Fibroblast of skin of back (primary cell): ENCODE data around the gene PTPRN2.
A peak's percentile ranks its signal among the peaks of the same experiment; 100 is the strongest.

Experiments used
- DNase-seq: peaks from one replicate; pipeline ENCODE4 v3.0.0-alpha.2; 2013

The PTPRN2 gene

DNA sequence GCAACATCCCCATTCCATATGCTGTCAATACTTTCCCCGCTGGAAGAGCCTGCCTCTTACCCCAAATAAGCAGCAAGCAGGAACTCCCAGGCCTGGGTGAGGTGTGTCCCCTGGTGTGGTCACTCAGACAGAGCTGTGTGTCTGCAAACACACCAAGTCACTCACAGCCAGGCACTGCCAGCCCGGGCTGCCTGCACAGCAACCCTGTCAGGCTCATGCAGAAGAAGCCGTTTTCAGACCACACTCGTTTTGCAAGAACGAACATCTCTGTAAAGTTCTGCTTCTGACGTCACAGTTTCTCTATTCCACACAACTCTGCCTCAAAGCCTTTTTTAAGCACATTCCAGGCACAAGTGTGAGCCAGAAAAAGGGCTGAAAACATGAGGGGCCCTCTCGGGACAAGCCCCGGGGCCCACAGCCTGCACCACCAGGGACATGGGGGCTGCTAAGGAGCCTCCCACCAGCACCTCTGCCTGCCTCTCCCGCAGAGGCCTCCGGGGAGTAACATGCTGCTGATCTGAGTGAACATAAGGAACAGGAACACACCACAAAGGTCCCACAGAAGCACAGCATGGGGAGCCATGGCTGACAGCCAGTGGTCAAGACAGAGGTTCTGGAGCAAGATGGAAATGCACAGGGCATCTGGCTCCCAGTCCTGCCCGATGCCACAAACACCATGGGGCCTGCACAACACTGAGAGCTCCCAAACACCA lies 11.4 kb downstream of the PTPRN2 start:
- DNase-seq = no peak

GRCh38 chr7:158574308-158575036 lies 13.2 kb downstream of the PTPRN2 start:
- DNase-seq = no peak

DNA sequence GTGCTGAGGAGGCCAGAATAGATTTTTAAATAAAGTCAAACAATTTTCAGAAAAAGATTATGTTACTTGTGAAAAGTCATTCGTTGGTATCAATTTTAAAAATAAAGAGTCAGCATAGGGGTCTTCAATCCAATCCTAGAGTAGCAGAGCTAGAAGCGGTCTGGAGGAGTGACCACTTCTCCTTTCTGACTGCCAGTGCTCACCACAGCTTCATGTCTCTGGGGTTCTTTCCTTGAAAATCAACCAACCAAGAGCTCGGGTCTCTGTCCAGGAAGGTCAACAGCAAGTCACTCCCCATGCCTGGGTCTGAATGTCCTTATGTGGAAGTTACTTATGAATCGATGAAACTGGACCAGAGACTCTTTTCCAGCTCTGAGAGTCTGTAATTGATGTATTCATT lies 14.3 kb downstream of the PTPRN2 start:
- no peak for DNase-seq

DNA sequence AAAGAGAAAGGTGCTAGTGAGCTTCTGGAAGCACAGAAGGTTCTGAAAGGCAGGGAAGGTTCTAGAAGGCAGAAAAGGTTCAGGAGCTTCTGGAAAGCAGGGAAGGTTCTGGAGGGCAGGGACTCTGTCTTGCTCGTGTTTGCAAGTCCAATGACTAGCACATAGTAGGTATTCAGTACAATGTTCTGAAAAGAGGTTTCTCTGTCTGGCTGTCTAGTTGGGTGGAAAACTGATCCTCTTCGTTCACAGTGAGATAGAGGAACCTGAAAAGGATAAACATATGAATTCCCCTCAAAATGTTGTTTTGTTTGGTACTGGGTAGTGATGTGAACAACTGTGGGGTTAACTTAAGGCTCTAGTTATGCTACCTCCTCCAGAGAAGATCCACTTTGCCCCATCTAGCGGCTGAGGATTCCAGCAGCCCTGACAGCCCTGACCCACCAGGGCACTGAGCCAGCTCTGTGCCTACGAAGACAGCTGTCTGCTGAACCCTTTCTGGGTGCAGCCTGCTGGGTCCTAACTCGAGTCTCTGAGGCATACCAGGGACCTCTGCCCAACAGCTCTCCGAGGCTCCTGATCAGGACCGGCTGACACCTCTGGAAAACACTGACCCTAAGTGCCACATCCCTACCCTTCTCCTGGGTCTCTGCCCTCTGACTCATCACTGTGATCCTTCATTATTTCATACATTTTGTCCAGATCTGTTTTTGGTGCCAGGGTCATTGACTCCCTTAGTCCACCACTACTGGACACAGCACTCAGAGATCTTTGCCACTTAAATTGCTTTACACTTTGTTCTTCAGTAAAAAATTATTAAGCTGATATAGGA lies 15.4 kb downstream of the PTPRN2 start:
- no peak for DNase-seq

GRCh38 chr7:158570449-158571170 lies 17.0 kb downstream of the PTPRN2 start:
- DNase-seq = no peak

DNA sequence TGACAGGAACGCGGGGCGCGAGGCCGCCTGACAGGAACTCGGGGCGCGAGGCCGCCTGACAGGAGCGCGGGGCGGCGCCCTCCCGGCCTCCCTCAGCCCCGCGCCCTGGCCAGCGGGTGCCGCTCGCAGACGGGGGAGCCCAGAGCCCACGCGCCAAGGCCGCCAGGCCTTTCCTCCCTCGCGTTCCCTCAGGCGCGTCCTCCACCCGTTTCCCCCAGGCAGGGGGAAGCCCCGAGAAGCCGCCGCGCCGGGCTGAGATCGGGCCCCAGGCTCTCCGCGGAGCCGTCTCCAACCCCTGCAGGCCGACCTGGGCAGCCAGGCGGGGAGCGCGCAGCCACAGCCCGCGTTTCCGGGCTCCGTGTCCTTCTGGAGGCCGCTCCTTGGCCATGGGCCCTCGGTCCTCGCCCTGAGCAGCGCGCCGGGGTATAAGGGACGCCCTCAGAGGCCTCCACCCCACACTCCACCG lies 17.7 kb downstream of the PTPRN2 start:
- no peak for DNase-seq

GRCh38 chr7:158568974-158569857 lies 18.4 kb downstream of the PTPRN2 start:
- peak; percentile 21 for DNase-seq

DNA sequence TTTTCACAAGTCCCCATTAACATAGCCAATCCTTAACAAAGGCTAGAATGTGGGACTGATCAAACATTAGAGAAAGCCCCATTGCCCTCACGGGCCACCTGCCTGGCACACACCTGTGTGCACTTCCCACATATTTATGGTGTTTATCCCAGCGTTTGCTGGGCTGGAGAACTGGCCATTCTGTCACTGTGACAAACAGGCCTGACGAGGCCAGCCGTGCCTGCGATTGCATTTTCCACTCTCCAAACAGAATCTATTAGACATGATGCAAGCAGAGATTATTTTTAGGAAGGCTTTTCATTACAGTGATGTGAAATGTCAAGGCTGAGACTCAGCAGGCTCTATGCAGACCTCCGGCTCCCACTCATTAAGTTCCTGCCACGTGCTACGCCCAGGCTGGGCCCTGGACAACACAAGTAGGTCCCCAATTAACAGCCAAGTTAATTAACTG lies 20.4 kb downstream of the PTPRN2 start:
- no peak for DNase-seq

DNA sequence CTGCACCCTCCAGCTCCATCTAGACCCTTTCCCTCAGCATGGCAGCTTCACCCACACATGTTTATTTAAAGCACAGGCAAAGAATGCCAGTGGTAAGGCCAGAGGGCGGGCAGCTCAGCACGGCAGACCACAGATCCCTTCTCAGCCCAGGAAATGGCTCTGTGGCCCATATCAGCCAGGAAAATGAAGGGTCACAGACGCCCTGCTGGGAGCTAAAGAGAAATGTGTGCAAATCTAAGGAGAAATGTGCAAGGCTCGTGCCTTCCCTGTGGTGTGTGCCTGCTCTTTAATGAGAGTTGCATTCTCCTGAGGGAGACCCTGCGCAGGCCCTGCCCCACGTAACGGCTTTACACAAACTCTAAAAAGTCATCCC lies 23.0 kb downstream of the PTPRN2 start:
- DNase-seq = no peak

DNA sequence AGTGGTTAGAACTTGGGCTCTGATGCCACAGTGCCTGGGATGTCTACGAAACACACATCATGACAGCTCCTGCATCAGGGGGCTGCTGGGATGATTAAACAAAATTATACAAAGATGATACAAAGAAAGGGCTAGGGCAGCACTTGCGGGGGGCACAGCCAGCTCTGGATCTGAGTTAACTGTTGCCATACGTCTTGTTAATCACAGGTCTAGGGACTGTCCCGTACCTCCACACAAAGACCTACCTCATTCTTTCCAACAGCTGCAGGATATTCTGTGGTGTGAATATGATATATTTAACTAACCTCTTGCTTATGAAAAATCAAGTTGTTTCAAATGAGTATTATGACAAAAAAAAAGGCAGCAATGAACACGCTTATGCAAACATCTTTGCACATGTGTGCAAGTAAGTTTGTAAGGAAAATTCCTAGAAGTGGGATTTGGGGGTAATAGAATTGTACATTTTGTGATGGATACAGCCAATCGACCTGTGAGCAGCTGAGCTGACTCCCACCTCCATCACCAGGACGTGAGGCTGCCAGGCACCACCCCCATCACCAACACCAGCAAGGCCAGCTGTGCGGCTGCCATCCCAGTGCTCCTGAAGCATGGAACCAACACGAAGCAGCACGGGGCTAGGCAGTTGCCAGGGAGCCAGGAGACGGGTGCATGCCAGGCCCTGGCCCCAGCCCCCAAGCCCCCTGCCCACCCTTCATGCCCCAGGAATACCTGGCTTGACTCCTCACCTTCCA lies 23.5 kb downstream of the PTPRN2 start:
- no peak for DNase-seq

- DNase-seq = no peak
Measured at GRCh38 chr7:158563051-158563450, 24.6 kb downstream of the PTPRN2 start.

GRCh38 chr7:158562517-158562916 lies 25.1 kb downstream of the PTPRN2 start:
- no peak for DNase-seq

DNA sequence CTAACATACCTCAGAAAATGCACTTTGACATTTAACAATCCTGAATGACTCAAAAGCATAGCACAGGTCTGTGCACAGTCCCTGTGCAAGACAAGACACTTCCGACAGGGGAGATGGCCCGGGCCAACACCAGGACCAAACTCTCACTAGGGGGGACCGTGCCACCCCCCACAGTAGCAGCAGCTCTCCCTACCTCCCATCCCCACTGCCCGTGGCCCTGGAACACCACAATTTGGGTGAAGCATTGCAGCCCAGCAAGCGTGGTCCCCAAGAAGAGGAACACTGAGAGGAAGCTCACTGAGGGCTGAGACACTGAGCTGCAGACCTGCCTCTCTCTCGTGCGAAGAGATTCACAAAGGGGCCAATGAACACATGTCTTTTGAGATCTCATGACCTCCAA lies 26.0 kb downstream of the PTPRN2 start:
- no peak for DNase-seq

DNA sequence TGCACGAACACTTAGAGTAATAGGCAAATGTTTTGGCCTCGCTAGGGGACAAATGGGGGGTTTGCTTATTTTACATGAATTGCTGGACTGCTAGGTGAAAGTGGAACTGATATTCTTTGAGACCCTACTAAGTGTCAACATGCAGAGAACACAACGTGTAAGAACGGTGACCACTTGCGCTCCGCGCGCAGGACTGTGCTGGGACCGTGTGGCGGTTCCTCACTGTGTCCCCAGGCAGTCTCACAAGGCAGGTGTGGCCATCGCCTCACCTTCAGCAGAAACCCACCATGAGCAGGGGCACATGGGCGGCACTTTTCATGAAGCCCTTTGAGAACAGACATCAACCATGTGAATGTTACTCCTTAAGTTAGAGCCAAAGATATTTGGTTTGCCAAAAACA lies 27.2 kb downstream of the PTPRN2 start:
- no peak for DNase-seq

DNA sequence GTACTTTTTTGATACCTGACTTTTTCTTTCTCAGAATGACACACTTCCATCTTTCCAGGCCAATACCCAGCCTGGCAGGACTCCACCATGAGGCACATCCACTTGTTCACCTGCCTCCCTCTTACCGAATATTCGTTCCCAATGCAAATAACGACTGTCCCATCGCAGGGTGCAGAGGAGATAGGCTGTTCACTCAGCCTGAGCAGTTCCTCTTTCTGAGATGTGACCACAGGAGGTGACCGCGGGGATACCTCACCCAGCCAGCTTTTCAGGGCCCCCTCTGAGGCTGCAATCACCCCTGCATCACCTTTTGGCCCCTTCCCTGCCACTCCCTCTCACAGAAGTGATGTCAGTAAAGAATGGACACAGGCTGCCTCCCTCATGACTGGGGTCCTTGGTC lies 28.3 kb downstream of the PTPRN2 start:
- DNase-seq = no peak

- no peak for DNase-seq
Measured at GRCh38 chr7:158558816-158559215, 28.8 kb downstream of the PTPRN2 start.

GRCh38 chr7:158557441-158557755 lies 30.2 kb downstream of the PTPRN2 start:
- no peak for DNase-seq

GRCh38 chr7:158556721-158557440 lies 30.7 kb downstream of the PTPRN2 start:
- no peak for DNase-seq

DNA sequence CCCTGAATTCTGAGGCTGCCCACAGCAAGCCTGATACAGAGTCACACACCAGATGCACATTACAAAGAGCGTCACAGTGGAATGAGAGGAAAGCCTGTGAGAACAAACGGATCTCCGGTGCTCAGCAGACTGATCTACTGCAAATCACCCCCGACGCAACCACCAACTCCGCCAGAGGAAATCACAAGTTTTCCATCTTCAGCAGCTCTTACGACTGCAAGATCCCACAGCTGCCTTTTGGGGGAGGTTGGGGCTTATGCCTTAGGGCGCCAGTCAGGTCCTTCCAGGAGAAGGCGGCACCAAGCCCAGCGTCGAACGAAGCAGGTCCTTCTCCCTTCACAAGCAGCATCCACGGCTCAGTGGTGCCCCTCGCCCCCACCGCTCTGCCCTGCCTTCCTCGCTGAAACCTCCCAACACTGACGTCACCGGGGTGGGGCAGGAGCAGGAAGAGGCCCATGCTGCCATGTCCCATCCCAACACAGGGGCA lies 32.5 kb downstream of the PTPRN2 start:
- no peak for DNase-seq

- no peak for DNase-seq
Measured at GRCh38 chr7:158550886-158551452, 36.7 kb downstream of the PTPRN2 start.
